WTC11 (cell line): ENCODE measurements around the gene LRIG3.

Experiments
- ELF4 ChIP-seq: sonication (generic); formaldehyde crosslinking; IDR thresholded peaks from 2 replicates; pipeline ENCODE4 v1.8.1; 2022; ENCODE audit warnings: low read depth, mild to moderate bottlenecking, moderate library complexity, missing genetic modification reagents
- FOXK1 ChIP-seq: sonication (generic); formaldehyde crosslinking; IDR thresholded peaks from 2 replicates; pipeline ENCODE4 v1.8.0; 2022; ENCODE audit warnings: mild to moderate bottlenecking, moderate library complexity, missing genetic modification reagents
- NFE2L1 ChIP-seq: sonication (generic); formaldehyde crosslinking; IDR thresholded peaks from 2 replicates; pipeline ENCODE4 v1.8.1; 2023; ENCODE audit warnings: missing genetic modification reagents
- TP53 ChIP-seq: sonication (generic); formaldehyde crosslinking; IDR thresholded peaks from 2 replicates; pipeline ENCODE4 v1.8.1; 2023; ENCODE audit warnings: mild to moderate bottlenecking, missing genetic modification reagents
- TF ChIP-seq, protein P1 (sequence below): sonication (generic); formaldehyde crosslinking; conservative IDR thresholded peaks from 2 replicates; pipeline ENCODE4 v1.8.1; 2022; ENCODE audit warnings: mild to moderate bottlenecking, missing genetic modification reagents
- TF ChIP-seq, protein P2 (sequence below): sonication (generic); formaldehyde crosslinking; IDR thresholded peaks from 2 replicates; pipeline ENCODE4 v1.8.0; 2022; ENCODE audit warnings: mild to moderate bottlenecking, missing genetic modification reagents
- TF ChIP-seq, protein P3 (sequence below): sonication (generic); formaldehyde crosslinking; IDR thresholded peaks from 2 replicates; pipeline ENCODE4 v1.8.0; 2022; ENCODE audit warnings: mild to moderate bottlenecking, missing genetic modification reagents
- TF ChIP-seq, protein P4 (sequence below): sonication (generic); formaldehyde crosslinking; IDR thresholded peaks from 2 replicates; pipeline ENCODE4 v1.8.1; 2022; ENCODE audit warnings: mild to moderate bottlenecking, missing genetic modification reagents, moderate library complexity, borderline replicate concordance
- TF ChIP-seq, protein P5 (sequence below): fragments of 200-600 bp; IDR thresholded peaks from 2 replicates; pipeline ENCODE4 v1.8.0; 2022; ENCODE audit warnings: antibody characterized with exemption
- TF ChIP-seq, protein P6 (sequence below): sonication (generic); formaldehyde crosslinking; conservative IDR thresholded peaks from 2 replicates; pipeline ENCODE4 v1.8.1; 2023; ENCODE audit warnings: mild to moderate bottlenecking, low read depth, missing genetic modification reagents, moderate library complexity
- TF ChIP-seq, protein P7 (sequence below): fragments of 250-450 bp; sonication (Bioruptor Pico); IDR thresholded peaks from 2 replicates; pipeline ENCODE4 v2.1.2; 2022; ENCODE audit warnings: mild to moderate bottlenecking, moderate library complexity

DNA sequence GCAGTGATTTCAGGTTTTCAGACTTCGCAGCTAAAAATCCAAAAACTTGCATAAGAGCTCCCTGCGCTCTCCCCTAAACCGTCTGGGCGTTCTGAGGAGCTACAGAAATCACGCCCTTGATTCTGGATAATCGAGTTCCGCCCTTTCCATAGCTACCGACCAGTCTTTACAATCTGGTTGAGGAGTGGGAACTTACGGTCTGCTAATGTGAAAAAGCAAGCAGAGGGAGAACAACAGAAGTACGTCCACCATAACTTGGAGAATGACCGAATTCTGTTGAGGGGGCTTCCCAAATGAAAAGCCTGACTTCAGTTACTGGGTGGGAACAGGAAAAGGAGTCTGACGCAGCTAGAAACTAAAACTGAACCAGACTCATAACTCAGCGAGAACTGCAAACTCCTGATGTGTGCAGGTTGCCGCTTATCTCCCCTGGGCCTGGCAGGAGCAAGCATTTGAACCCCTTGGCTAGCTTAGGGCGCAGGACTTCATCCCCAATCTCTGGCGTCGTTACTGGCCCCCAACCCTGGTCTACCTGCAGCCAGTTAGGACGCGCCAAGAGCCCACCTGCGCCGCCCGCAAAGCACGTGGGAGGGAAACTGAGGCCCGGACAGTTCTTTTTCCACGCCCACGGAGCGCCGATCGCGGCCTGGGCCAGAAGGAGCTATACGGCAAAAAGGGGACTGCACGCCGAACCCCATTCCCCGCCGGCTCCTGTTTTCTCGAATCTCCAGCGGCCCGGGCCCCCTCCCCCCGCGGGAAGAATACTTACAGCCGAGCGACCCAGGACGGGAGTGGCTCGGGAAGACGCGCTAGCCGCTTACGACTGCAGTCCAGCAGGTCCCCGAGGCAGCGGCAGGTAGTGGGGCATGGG is 838 bp downstream of the LRIG3 start:
- TF ChIP-seq, protein P1, sequence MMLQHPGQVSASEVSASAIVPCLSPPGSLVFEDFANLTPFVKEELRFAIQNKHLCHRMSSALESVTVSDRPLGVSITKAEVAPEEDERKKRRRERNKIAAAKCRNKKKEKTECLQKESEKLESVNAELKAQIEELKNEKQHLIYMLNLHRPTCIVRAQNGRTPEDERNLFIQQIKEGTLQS (CRISPR knock-in tag) = no peak
- TF ChIP-seq TP53 (CRISPR knock-in tag) (no peak), FOXK1 (CRISPR knock-in tag) (no peak), NFE2L1 (CRISPR knock-in tag) (no peak), ELF4 (CRISPR knock-in tag) (no peak)
- TF ChIP-seq, protein P2, sequence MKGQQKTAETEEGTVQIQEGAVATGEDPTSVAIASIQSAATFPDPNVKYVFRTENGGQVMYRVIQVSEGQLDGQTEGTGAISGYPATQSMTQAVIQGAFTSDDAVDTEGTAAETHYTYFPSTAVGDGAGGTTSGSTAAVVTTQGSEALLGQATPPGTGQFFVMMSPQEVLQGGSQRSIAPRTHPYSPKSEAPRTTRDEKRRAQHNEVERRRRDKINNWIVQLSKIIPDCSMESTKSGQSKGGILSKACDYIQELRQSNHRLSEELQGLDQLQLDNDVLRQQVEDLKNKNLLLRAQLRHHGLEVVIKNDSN (CRISPR knock-in tag) = no peak
- TF ChIP-seq, protein P3, sequence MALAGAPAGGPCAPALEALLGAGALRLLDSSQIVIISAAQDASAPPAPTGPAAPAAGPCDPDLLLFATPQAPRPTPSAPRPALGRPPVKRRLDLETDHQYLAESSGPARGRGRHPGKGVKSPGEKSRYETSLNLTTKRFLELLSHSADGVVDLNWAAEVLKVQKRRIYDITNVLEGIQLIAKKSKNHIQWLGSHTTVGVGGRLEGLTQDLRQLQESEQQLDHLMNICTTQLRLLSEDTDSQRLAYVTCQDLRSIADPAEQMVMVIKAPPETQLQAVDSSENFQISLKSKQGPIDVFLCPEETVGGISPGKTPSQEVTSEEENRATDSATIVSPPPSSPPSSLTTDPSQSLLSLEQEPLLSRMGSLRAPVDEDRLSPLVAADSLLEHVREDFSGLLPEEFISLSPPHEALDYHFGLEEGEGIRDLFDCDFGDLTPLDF (CRISPR knock-in tag) = no peak
- TF ChIP-seq, protein P4, sequence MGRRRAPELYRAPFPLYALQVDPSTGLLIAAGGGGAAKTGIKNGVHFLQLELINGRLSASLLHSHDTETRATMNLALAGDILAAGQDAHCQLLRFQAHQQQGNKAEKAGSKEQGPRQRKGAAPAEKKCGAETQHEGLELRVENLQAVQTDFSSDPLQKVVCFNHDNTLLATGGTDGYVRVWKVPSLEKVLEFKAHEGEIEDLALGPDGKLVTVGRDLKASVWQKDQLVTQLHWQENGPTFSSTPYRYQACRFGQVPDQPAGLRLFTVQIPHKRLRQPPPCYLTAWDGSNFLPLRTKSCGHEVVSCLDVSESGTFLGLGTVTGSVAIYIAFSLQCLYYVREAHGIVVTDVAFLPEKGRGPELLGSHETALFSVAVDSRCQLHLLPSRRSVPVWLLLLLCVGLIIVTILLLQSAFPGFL (CRISPR knock-in tag) = no peak
- TF ChIP-seq, protein P5, sequence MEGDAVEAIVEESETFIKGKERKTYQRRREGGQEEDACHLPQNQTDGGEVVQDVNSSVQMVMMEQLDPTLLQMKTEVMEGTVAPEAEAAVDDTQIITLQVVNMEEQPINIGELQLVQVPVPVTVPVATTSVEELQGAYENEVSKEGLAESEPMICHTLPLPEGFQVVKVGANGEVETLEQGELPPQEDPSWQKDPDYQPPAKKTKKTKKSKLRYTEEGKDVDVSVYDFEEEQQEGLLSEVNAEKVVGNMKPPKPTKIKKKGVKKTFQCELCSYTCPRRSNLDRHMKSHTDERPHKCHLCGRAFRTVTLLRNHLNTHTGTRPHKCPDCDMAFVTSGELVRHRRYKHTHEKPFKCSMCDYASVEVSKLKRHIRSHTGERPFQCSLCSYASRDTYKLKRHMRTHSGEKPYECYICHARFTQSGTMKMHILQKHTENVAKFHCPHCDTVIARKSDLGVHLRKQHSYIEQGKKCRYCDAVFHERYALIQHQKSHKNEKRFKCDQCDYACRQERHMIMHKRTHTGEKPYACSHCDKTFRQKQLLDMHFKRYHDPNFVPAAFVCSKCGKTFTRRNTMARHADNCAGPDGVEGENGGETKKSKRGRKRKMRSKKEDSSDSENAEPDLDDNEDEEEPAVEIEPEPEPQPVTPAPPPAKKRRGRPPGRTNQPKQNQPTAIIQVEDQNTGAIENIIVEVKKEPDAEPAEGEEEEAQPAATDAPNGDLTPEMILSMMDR = no peak
- TF ChIP-seq, protein P6, sequence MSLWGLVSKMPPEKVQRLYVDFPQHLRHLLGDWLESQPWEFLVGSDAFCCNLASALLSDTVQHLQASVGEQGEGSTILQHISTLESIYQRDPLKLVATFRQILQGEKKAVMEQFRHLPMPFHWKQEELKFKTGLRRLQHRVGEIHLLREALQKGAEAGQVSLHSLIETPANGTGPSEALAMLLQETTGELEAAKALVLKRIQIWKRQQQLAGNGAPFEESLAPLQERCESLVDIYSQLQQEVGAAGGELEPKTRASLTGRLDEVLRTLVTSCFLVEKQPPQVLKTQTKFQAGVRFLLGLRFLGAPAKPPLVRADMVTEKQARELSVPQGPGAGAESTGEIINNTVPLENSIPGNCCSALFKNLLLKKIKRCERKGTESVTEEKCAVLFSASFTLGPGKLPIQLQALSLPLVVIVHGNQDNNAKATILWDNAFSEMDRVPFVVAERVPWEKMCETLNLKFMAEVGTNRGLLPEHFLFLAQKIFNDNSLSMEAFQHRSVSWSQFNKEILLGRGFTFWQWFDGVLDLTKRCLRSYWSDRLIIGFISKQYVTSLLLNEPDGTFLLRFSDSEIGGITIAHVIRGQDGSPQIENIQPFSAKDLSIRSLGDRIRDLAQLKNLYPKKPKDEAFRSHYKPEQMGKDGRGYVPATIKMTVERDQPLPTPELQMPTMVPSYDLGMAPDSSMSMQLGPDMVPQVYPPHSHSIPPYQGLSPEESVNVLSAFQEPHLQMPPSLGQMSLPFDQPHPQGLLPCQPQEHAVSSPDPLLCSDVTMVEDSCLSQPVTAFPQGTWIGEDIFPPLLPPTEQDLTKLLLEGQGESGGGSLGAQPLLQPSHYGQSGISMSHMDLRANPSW (CRISPR knock-in tag) = no peak
- TF ChIP-seq, protein P7, sequence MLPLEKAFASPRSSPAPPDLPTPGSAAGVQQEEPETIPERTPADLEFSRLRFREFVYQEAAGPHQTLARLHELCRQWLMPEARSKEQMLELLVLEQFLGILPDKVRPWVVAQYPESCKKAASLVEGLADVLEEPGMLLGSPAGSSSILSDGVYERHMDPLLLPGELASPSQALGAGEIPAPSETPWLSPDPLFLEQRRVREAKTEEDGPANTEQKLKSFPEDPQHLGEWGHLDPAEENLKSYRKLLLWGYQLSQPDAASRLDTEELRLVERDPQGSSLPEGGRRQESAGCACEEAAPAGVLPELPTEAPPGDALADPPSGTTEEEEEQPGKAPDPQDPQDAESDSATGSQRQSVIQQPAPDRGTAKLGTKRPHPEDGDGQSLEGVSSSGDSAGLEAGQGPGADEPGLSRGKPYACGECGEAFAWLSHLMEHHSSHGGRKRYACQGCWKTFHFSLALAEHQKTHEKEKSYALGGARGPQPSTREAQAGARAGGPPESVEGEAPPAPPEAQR (CRISPR knock-in tag) = no peak
